Measurements from ENCODE around the gene ARHGEF40.

DNA sequence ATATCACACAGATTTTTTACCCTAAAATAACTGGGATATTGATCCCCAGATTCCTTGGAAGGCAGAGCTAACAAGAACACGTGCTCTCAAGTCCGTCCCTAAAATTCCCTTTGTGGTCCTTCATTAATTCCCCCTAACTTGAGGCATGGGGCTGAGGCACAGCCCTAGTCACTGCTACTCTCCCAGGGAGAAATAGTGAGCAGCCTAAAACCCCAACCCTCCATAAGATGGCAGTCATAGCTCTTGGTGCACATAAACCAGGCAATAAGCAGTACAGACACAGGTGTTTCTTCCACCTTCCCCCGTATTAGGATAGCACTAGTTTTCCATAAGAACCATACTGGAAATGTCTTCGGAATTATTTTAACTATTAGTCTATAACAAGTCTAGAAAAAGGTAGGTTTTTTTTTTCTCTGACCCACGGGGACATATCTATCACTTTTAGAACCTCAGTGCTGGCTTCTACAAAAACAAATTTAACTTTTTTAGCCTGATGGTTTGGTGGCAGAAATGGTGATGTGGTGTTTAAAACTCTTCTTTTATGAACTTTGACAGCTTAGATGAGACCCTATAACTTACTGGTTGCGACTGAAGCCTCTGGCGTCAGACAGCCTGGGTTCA lies 3.1 kb upstream of the ARHGEF40 start:
- TF ChIP-seq, protein P1, sequence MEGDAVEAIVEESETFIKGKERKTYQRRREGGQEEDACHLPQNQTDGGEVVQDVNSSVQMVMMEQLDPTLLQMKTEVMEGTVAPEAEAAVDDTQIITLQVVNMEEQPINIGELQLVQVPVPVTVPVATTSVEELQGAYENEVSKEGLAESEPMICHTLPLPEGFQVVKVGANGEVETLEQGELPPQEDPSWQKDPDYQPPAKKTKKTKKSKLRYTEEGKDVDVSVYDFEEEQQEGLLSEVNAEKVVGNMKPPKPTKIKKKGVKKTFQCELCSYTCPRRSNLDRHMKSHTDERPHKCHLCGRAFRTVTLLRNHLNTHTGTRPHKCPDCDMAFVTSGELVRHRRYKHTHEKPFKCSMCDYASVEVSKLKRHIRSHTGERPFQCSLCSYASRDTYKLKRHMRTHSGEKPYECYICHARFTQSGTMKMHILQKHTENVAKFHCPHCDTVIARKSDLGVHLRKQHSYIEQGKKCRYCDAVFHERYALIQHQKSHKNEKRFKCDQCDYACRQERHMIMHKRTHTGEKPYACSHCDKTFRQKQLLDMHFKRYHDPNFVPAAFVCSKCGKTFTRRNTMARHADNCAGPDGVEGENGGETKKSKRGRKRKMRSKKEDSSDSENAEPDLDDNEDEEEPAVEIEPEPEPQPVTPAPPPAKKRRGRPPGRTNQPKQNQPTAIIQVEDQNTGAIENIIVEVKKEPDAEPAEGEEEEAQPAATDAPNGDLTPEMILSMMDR (IDR thresholded peaks at IDR 0.05; ENCODE audit: insufficient read depth, low read length), result peak; percentile 37
- TF ChIP-seq, protein P2, sequence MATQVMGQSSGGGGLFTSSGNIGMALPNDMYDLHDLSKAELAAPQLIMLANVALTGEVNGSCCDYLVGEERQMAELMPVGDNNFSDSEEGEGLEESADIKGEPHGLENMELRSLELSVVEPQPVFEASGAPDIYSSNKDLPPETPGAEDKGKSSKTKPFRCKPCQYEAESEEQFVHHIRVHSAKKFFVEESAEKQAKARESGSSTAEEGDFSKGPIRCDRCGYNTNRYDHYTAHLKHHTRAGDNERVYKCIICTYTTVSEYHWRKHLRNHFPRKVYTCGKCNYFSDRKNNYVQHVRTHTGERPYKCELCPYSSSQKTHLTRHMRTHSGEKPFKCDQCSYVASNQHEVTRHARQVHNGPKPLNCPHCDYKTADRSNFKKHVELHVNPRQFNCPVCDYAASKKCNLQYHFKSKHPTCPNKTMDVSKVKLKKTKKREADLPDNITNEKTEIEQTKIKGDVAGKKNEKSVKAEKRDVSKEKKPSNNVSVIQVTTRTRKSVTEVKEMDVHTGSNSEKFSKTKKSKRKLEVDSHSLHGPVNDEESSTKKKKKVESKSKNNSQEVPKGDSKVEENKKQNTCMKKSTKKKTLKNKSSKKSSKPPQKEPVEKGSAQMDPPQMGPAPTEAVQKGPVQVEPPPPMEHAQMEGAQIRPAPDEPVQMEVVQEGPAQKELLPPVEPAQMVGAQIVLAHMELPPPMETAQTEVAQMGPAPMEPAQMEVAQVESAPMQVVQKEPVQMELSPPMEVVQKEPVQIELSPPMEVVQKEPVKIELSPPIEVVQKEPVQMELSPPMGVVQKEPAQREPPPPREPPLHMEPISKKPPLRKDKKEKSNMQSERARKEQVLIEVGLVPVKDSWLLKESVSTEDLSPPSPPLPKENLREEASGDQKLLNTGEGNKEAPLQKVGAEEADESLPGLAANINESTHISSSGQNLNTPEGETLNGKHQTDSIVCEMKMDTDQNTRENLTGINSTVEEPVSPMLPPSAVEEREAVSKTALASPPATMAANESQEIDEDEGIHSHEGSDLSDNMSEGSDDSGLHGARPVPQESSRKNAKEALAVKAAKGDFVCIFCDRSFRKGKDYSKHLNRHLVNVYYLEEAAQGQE (IDR thresholded peaks at IDR 0.05; ENCODE audit: insufficient replicate concordance, low read depth), result no peak

Data from HL-60 (cell line).